Dermis lymphatic vessel endothelial cell (primary cell): ENCODE data around the gene SPA17. TPM values are rescaled to one million over a fixed set of nuclear protein-coding genes. Genes with fewer than 3 reads are reported as not detected.

Experiments
- total RNA-seq: library from RNA; depleted of rRNA; stranded (reverse); fragments of >200 nt; gene quantifications from 2 replicates; pipeline ENCODE4 v1.2.1, GENCODE V29; 2014

The SPA17 gene
- total RNA-seq: 3.6 and 5.9 TPM in 2 replicates

GRCh38 chr11:124673333-124674167 is at the start of gene SPA17, which contains the start of gene SIAE:
Gene SPA17, plus strand, starts transcription at chr11:124673904. Its CDS starts 1,361 bp downstream, at chr11:124675265.
Gene SIAE, minus strand, starts transcription at chr11:124673739. Its CDS starts 31 bp downstream, at chr11:124673708.

GRCh38 chr11:124739479-124740276 is 66.0 kb downstream of the SPA17 start, which contains the start of gene NRGN:
Gene NRGN, plus strand, starts transcription at chr11:124739942. Its CDS starts 143 bp downstream, at chr11:124740085.

Other genes starting within 250 kb of the SPA17 start
- not detected in 2 replicates for gene OR8B4, start 249.0 kb upstream of the SPA17 start, total RNA-seq
- not detected in 2 replicates for gene OR8B8, start 228.2 kb upstream of the SPA17 start, total RNA-seq
- not detected in 2 replicates for gene OR8B12, start 130.2 kb upstream of the SPA17 start, total RNA-seq
- not detected in 2 replicates for gene OR8A1, start 103.9 kb upstream of the SPA17 start, total RNA-seq
- not detected in 2 replicates for gene PANX3, start 62.5 kb upstream of the SPA17 start, total RNA-seq
- 17.6 and 18.0 TPM in 2 replicates for gene TBRG1, start 51.0 kb upstream of the SPA17 start, total RNA-seq
- gene SIAE, start 165 bp upstream of the SPA17 start, total RNA-seq: 12.2 and 13.8 TPM in 2 replicates
- 0.11 and 0.17 TPM in 2 replicates for gene NRGN, start 66.0 kb downstream of the SPA17 start, total RNA-seq
- under 0.01 and 0.09 TPM in 2 replicates for gene VSIG2, start 78.4 kb downstream of the SPA17 start, total RNA-seq
- gene ESAM, start 88.4 kb downstream of the SPA17 start, total RNA-seq: 9.3 and 15.8 TPM in 2 replicates
- 6.0 and 8.9 TPM in 2 replicates for gene MSANTD2, start 126.5 kb downstream of the SPA17 start, total RNA-seq
- gene ROBO3, start 191.5 kb downstream of the SPA17 start, total RNA-seq: 13.1 and 15.0 TPM in 2 replicates
- 181 and 296 TPM in 2 replicates for gene ROBO4, start 224.0 kb downstream of the SPA17 start, total RNA-seq
- not detected in 2 replicates for gene HEPN1, start 245.3 kb downstream of the SPA17 start, total RNA-seq